Fibroblast of lung (primary cell): Measurements from ENCODE around the gene TMEM203. TPM values are rescaled to one million over a fixed set of nuclear protein-coding genes. Genes with fewer than 3 reads are reported as not detected.

Source experiments
- DNase-seq, 2 donors: peaks; one replicate each; pipeline versions ENCODE4 v3.0.0 to v3.0.0-alpha.2; 2010; ENCODE audit warnings: low read depth in 2 of 2
- H2AFZ ChIP-seq: 2 replicates; pipeline ENCODE4 v1.5.1; 2012; ENCODE audit warnings: low read length, control low read depth, inconsistent platforms
- H3K27ac ChIP-seq: 2 replicates; pipeline ENCODE4 v1.5.1; 2011; ENCODE audit warnings: low read length, control low read depth; ENCODE audit not compliant: insufficient read depth
- H3K27me3 ChIP-seq: 2 replicates; pipeline ENCODE4 v1.5.1; 2011; ENCODE audit warnings: mild to moderate bottlenecking, low read length; ENCODE audit not compliant: control insufficient read depth, insufficient read depth
- H3K36me3 ChIP-seq: 2 replicates; pipeline ENCODE4 v1.5.1; 2011; ENCODE audit warnings: low read length; ENCODE audit not compliant: control insufficient read depth, insufficient read depth
- H3K4me1 ChIP-seq: 2 replicates; pipeline ENCODE4 v1.5.1; 2011; ENCODE audit warnings: low read length; ENCODE audit not compliant: control insufficient read depth, insufficient read depth; ENCODE audit errors: extremely low read depth
- H3K4me2 ChIP-seq: 2 replicates; pipeline ENCODE4 v1.5.1; 2011; ENCODE audit warnings: low read length, control low read depth; ENCODE audit not compliant: insufficient read depth; ENCODE audit errors: extremely low read depth
- H3K4me3 ChIP-seq, 4 experiments: fragments of 200-600 bp in 1 of 4; sonication (generic) in 1 of 4; replicated peaks in 1 of 4; 2 replicates each; pipeline ENCODE4 v1.5.1; 2011 to 2016; ENCODE audit warnings: low read length in 4 of 4, low read depth in 3 of 4, mild to moderate bottlenecking in 3 of 4, control low read depth in 2 of 4, inconsistent platforms in 1 of 4, mixed read lengths in 1 of 4; ENCODE audit not compliant: insufficient read depth in 1 of 4; ENCODE audit errors: control extremely low read depth in 1 of 4
- H3K79me2 ChIP-seq: 2 replicates; pipeline ENCODE4 v1.5.1; 2012; ENCODE audit warnings: mild to moderate bottlenecking, low read length, inconsistent platforms; ENCODE audit not compliant: control insufficient read depth, insufficient read depth
- H3K9ac ChIP-seq: 2 replicates; pipeline ENCODE4 v1.5.1; 2011; ENCODE audit warnings: mild to moderate bottlenecking, low read length, control low read depth; ENCODE audit not compliant: insufficient read depth
- H3K9me3 ChIP-seq: 2 replicates; pipeline ENCODE4 v1.5.1; 2012; ENCODE audit warnings: low read depth, low read length; ENCODE audit not compliant: control insufficient read depth, insufficient read depth
- H4K20me1 ChIP-seq: 2 replicates; pipeline ENCODE4 v1.5.1; 2011; ENCODE audit warnings: low read length; ENCODE audit not compliant: control insufficient read depth, insufficient read depth; ENCODE audit errors: extremely low read depth
- CTCF ChIP-seq, 2 donors: IDR thresholded peaks in 1 of 2; conservative IDR thresholded peaks in 1 of 2; 1 replicate in 1 of 2; 2 replicates in 1 of 2; pipeline ENCODE4 v1.5.1; 2011 to 2012; ENCODE audit warnings: low read length in 2 of 2, control low read depth in 1 of 2, inconsistent platforms in 1 of 2, low read depth in 1 of 2, mild to moderate bottlenecking in 1 of 2
- EZH2 ChIP-seq: IDR thresholded peaks from 2 replicates; pipeline ENCODE4 v1.5.1; 2012; ENCODE audit warnings: low read length, control low read depth, mild to moderate bottlenecking; ENCODE audit errors: missing control alignments
- polyA plus RNA-seq, 2 donors: library from polyadenylated mRNA; depleted of rRNA in 1 of 2; stranded (reverse) in 1 of 2; unstranded in 1 of 2; fragments of >200 nt; gene quantifications; 2 replicates each; pipeline ENCODE4 v1.2.1, GENCODE V29; 2011 to 2012; ENCODE audit warnings: missing spikeins in 1 of 2
- total RNA-seq: library from RNA; depleted of rRNA; stranded (reverse); fragments of >200 nt; gene quantifications from 2 replicates; pipeline ENCODE4 v1.2.1, GENCODE V29; 2014

The TMEM203 gene
- total and polyA plus RNA-seq, 2 donors (not counting 1 experiment from before 2014, with no cell fraction given), result 36.3 to 38.6 TPM

GRCh38 chr9:137160716-137161557, 44.5 kb downstream of the TMEM203 start:
- H3K79me2 ChIP-seq, result no peaks in the 10 kb centered on the region
- DNase-seq, result no peak

GRCh38 chr9:137160054-137160425, 45.4 kb downstream of the TMEM203 start:
- no peak overlapping the region for H3K4me3 ChIP-seq
- no peak overlapping the region for H3K27ac ChIP-seq
- H3K9ac ChIP-seq, result no peak overlapping the region
- H3K36me3 ChIP-seq, result no peaks in the 10 kb centered on the region
- peaks cover 41% of the 10 kb centered on the region for H3K27me3 ChIP-seq
- no peaks in the 10 kb centered on the region for H3K9me3 ChIP-seq
- H3K4me2 ChIP-seq, result no peak overlapping the region
- H3K4me1 ChIP-seq, result no peaks in the 10 kb centered on the region
- no peaks in the 10 kb centered on the region for H3K79me2 ChIP-seq
- TF ChIP-seq EZH2 (no peak), CTCF (conservative IDR thresholded peaks at IDR 0.05 in 1 of 2, IDR thresholded peaks at IDR 0.05 in 1 of 2; ENCODE audit: low read depth in 1 of 2, low read length in 2 of 2) (no peak)
- H2AFZ ChIP-seq, result no peak overlapping the region
- DNase-seq, result no peak
- H4K20me1 ChIP-seq, result no peaks in the 10 kb centered on the region

More at GRCh38 chr9:137160716-137161557, 44.5 kb downstream of the TMEM203 start:
- Histone ChIP-seq H3K9ac (no peak overlapping the region), H3K27ac (no peak overlapping the region), H2AFZ (no peak overlapping the region), H4K20me1 (no peaks in the 10 kb centered on the region), H3K4me1 (no peaks in the 10 kb centered on the region), H3K9me3 (no peaks in the 10 kb centered on the region), H3K27me3 (peaks cover 37% of the 10 kb centered on the region), H3K36me3 (no peaks in the 10 kb centered on the region), H3K4me3 (no peak overlapping the region), H3K4me2 (no peak overlapping the region)
- TF ChIP-seq EZH2, result peak; percentile 58
- TF ChIP-seq CTCF (conservative IDR thresholded peaks at IDR 0.05 in 1 of 2, IDR thresholded peaks at IDR 0.05 in 1 of 2; ENCODE audit: low read depth in 1 of 2, low read length in 2 of 2), result no peak

- Histone ChIP-seq H3K36me3 (no peaks in the 10 kb centered on the region), H3K27ac (no peak overlapping the region), H2AFZ (no peak overlapping the region), H3K9me3 (no peaks in the 10 kb centered on the region), H3K27me3 (peaks cover 38% of the 10 kb centered on the region), H3K79me2 (no peaks in the 10 kb centered on the region), H3K9ac (no peak overlapping the region), H4K20me1 (no peaks in the 10 kb centered on the region), H3K4me3 (no peak overlapping the region), H3K4me2 (no peak overlapping the region), H3K4me1 (no peaks in the 10 kb centered on the region)
- no peak for DNase-seq
- TF ChIP-seq EZH2, result peak; percentile 20
- no peak for TF ChIP-seq CTCF (conservative IDR thresholded peaks at IDR 0.05 in 1 of 2, IDR thresholded peaks at IDR 0.05 in 1 of 2; ENCODE audit: low read depth in 1 of 2, low read length in 2 of 2)
Measured at GRCh38 chr9:137159105-137160053, 46.1 kb downstream of the TMEM203 start.
